ENCODE measurements around the gene SUFU.

DNA sequence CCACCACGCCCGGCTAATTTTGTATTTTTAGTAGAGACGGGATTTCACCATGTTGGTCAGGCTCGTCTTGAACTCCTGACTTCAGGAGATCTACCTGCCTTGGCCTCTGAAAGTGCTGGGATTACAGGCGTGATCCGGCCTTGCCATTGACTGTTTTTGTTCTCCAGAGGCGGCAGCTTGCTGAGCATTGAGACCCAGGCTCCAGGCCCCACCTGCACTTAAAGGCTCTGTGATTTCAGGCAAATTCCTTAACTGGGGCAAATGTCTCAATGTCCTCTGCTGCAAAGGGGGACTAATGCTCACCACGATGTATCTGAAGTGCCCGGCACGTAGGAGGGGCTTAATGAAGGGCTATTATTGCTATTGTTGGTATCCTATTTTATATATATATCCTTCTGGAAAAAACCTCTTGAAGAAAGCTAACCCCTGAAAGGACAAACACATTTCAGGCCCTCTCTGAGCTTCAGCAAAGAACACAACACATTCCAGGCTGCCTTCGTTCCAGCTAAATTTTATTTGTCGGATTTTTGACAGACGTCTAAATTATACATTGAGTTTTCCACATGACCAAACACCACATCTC lies 169.6 kb downstream of the SUFU start:
- TF ChIP-seq, protein P1, sequence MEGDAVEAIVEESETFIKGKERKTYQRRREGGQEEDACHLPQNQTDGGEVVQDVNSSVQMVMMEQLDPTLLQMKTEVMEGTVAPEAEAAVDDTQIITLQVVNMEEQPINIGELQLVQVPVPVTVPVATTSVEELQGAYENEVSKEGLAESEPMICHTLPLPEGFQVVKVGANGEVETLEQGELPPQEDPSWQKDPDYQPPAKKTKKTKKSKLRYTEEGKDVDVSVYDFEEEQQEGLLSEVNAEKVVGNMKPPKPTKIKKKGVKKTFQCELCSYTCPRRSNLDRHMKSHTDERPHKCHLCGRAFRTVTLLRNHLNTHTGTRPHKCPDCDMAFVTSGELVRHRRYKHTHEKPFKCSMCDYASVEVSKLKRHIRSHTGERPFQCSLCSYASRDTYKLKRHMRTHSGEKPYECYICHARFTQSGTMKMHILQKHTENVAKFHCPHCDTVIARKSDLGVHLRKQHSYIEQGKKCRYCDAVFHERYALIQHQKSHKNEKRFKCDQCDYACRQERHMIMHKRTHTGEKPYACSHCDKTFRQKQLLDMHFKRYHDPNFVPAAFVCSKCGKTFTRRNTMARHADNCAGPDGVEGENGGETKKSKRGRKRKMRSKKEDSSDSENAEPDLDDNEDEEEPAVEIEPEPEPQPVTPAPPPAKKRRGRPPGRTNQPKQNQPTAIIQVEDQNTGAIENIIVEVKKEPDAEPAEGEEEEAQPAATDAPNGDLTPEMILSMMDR (IDR thresholded peaks at IDR 0.05; ENCODE audit: low read depth, low read length, missing input control): no peak
- TF ChIP-seq RAD21 (IDR thresholded peaks at IDR 0.05) (no peak), GABPA (IDR thresholded peaks at IDR 0.05 in 1 of 2, conservative IDR thresholded peaks at IDR 0.05 in 1 of 2) (no peak)
